ENCODE measurements around the gene TMEM139.
"Not testable (repeated sequence)": the region's sequence is repeated elsewhere in the genome, so short reads cannot be mapped to it uniquely, and the experiment has no call there.

GRCh38 chr7:143264196-143264568 lies 20.6 kb upstream of the TMEM139 start:
- not testable (repeated sequence) for TF ChIP-seq CTCF (IDR thresholded peaks at IDR 0.05; ENCODE audit: low read depth, low read length); EZH2phosphoT487 (IDR thresholded peaks at IDR 0.05; ENCODE audit: low read depth)

Data from OCI-LY3 (cell line).